ENCODE data around the gene ABCA2. TPM values are rescaled to one million over a fixed set of nuclear protein-coding genes. Genes with fewer than 3 reads are reported as not detected.

The ABCA2 gene
- total RNA-seq, 1 experiment from 2014 or later, result 22.4 TPM

DNA sequence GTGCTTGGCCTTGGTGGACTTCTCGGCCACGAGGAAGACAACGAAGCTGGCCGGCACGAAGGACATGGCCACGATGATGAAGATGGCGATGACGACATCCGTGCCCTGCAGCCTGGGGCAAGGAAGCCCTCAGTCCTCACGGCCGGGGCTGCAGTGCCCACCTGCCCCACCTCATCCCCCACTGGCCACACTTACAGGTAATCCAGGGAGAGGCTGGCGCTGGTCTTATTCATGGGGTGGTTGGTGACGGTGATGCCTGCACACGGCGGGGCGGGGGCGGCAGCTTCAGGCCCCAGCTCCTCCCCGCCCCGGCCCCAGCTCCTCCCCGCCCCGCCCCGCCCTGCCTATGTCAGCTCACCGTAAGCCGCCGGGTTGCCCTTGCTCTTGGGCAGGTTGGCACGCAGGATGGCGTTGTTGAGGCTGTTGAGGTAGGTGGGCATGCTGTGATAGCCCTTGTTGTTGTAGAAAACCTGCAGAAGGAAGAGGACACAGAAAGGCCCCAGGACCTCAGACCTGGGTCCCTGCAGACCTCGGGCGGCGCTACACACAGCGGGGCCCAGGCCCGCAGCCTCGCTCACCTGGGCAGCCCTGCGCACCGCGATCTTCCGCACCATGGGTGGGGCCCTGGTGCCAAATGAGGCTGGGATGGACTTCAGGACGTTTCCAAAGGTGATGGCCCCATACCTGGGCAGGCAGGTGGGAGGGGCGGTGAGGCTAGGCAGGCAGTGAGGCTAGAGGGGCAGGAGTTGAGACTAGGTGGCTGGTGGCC is 15.9 kb downstream of the ABCA2 start:
- no peak overlapping the region for H3K4me2 ChIP-seq (ENCODE audit: insufficient read depth, insufficient read length, low read length)
- no peak overlapping the region for H3K14ac ChIP-seq (ENCODE audit: insufficient read depth, low read length)
- no peak overlapping the region for H3K18ac ChIP-seq (ENCODE audit: insufficient read length, low read depth, low read length)
- H2BK12ac ChIP-seq (ENCODE audit: insufficient read length, low read depth, low read length), result no peak overlapping the region
- H3K56ac ChIP-seq (ENCODE audit: insufficient read length, low read depth, low read length), result no peak overlapping the region
- H3K9ac ChIP-seq (ENCODE audit: extremely low read depth, insufficient read length, low read length), result no peak overlapping the region
- no CpG with 5 or more reads among the region's 39 CpGs for WGBS (ENCODE audit: extremely low coverage, insufficient read length, low lambda C conversion rate)
- H2BK5ac ChIP-seq (ENCODE audit: insufficient read length, low read length), result no peak overlapping the region
- H3K27ac ChIP-seq (ENCODE audit: insufficient read length, low read depth, low read length), result no peak overlapping the region
- peaks cover 2 to 12% (median 8%) of the 10 kb centered on the region in 3 experiments; a peak in 5 of 7 replicates for H3K36me3 Mint-ChIP-seq (ENCODE audit: insufficient read depth in 1 of 3, low read depth in 3 of 3)
- H3K23ac ChIP-seq (ENCODE audit: insufficient read length, low read depth, low read length), result no peak overlapping the region
- no peaks in the 10 kb centered on the region for H3K9me3 Mint-ChIP-seq
- no peaks in the 10 kb centered on the region; the same call in 1 of the 2 replicates for H3K27me3 Mint-ChIP-seq (ENCODE audit: low read depth)
- H3K4me1 ChIP-seq (ENCODE audit: insufficient read depth, low read length), result no peaks in the 10 kb centered on the region
- H4K5ac ChIP-seq (ENCODE audit: insufficient read length, low read depth, low read length), result no peak overlapping the region
- H3K79me1 ChIP-seq (ENCODE audit: insufficient read depth, low read depth, low read length, poor library complexity, severe bottlenecking), result no peaks in the 10 kb centered on the region
- no peak overlapping the region for H3T11ph ChIP-seq (ENCODE audit: low read length)
- TF ChIP-seq, protein P1, sequence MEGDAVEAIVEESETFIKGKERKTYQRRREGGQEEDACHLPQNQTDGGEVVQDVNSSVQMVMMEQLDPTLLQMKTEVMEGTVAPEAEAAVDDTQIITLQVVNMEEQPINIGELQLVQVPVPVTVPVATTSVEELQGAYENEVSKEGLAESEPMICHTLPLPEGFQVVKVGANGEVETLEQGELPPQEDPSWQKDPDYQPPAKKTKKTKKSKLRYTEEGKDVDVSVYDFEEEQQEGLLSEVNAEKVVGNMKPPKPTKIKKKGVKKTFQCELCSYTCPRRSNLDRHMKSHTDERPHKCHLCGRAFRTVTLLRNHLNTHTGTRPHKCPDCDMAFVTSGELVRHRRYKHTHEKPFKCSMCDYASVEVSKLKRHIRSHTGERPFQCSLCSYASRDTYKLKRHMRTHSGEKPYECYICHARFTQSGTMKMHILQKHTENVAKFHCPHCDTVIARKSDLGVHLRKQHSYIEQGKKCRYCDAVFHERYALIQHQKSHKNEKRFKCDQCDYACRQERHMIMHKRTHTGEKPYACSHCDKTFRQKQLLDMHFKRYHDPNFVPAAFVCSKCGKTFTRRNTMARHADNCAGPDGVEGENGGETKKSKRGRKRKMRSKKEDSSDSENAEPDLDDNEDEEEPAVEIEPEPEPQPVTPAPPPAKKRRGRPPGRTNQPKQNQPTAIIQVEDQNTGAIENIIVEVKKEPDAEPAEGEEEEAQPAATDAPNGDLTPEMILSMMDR (conservative IDR thresholded peaks at IDR 0.05), result no peak
- no peaks in the 10 kb centered on the region for H3K23me2 ChIP-seq (ENCODE audit: insufficient read length, low read depth, low read length, poor library complexity, severe bottlenecking)
- H2BK20ac ChIP-seq (ENCODE audit: low read depth, low read length, poor library complexity, severe bottlenecking), result no peak overlapping the region
- H2AK5ac ChIP-seq (ENCODE audit: insufficient read length, low read length), result no peak overlapping the region
- H3K9me3 ChIP-seq (ENCODE audit: control insufficient read depth, low read depth, low read length), result no peaks in the 10 kb centered on the region
- H3K4me3 Mint-ChIP-seq, result no peak overlapping the region
- H3K79me2 ChIP-seq (ENCODE audit: insufficient read depth, low read length), result no peaks in the 10 kb centered on the region
- no peaks in the 10 kb centered on the region for H3K4me1 Mint-ChIP-seq
- no peaks in the 10 kb centered on the region for H3K27me3 ChIP-seq (ENCODE audit: insufficient read depth, low read length)
- peaks cover 2% of the 10 kb centered on the region for H4K20me1 ChIP-seq (ENCODE audit: control insufficient read depth, insufficient read depth, insufficient read length)
- no peak overlapping the region for H3K4ac ChIP-seq (ENCODE audit: low read depth, low read length)
- no peak overlapping the region for H4K91ac ChIP-seq (ENCODE audit: insufficient read length, low read depth, low read length)
- no peak overlapping the region for H2BK15ac ChIP-seq (ENCODE audit: low read depth, low read length)
- no peak overlapping the region for H2BK120ac ChIP-seq (ENCODE audit: low read depth, low read length, poor library complexity, severe bottlenecking)
- DNase-seq, result no peak
- H3K27ac Mint-ChIP-seq, result no peak overlapping the region
- H2AFZ ChIP-seq (ENCODE audit: low read length), result no peak overlapping the region
- H4K8ac ChIP-seq (replicated peaks; ENCODE audit: insufficient read length, low read depth, low read length), result no peak overlapping the region

Measured in H9 (cell line).